Right lobe of liver (tissue), 6 donors: ENCODE measurements around the gene OSCAR. TPM values are rescaled to one million over a fixed set of nuclear protein-coding genes. Genes with fewer than 3 reads are reported as not detected.

Experiments
- ATAC-seq, 4 donors: fragments of 200-7000 bp; cut with Tn5 transposase; one replicate each; pipeline ENCODE4 v1.9.1; 2020; ENCODE audit warnings: mild to moderate bottlenecking in 4 of 4, moderate library complexity in 4 of 4
- DNase-seq, 3 donors: peaks; one replicate each; pipeline ENCODE4 v3.0.0-alpha.2; 2020
- H3K27ac ChIP-seq, 3 donors: fragments of 200-600 bp; one replicate each; pipeline ENCODE4 v1.8.0; 2022
- H3K27me3 ChIP-seq, 2 donors: fragments of 200-600 bp; one replicate each; pipeline ENCODE4 v1.8.0; 2022
- H3K36me3 ChIP-seq, 4 donors: fragments of 200-600 bp; sonication (generic) in 1 of 4; one replicate each; pipeline versions ENCODE4 v1.5.1 to v1.8.0; 2017 to 2022; ENCODE audit warnings: control low read depth in 1 of 4
- H3K4me1 ChIP-seq, 4 donors: fragments of 200-600 bp; sonication (generic) in 1 of 4; one replicate each; pipeline versions ENCODE4 v1.5.1 to v1.8.0; 2017 to 2022; ENCODE audit warnings: control low read depth in 1 of 4
- H3K4me3 ChIP-seq, 3 donors: fragments of 200-600 bp; one replicate each; pipeline ENCODE4 v1.8.0; 2022
- H3K9me3 ChIP-seq, 4 donors: fragments of 200-600 bp; sonication (generic) in 1 of 4; one replicate each; pipeline versions ENCODE4 v1.5.1 to v1.8.0; 2017 to 2022; ENCODE audit warnings: control low read depth in 1 of 4
- CTCF ChIP-seq, 4 donors: fragments of 200-600 bp in 3 of 4; fragments of 450-650 bp in 1 of 4; IDR thresholded peaks; one replicate each; pipeline versions ENCODE4 v1.5.1 to v1.8.0; 2016 to 2022; ENCODE audit warnings: antibody characterized with exemption in 4 of 4, mild to moderate bottlenecking in 2 of 4
- POLR2A ChIP-seq: fragments of 450-650 bp; IDR thresholded peaks from one replicate; pipeline ENCODE4 v1.6.1; 2017; ENCODE audit warnings: antibody characterized with exemption, mild to moderate bottlenecking
- WGBS: methylation state at CpG from one replicate; pipeline ENCODE4 v1.1.6; 2018; ENCODE audit warnings: low coverage, low lambda C conversion rate; ENCODE audit not compliant: insufficient coverage; ENCODE audit errors: missing lambda C conversion rate; 5-methylcytosine and 5-hydroxymethylcytosine counted together
- intact Hi-C, 2 donors: fragments of 100-400 bp; cut with DNase I; formaldehyde crosslinking; loops; one replicate each; pipeline versions ENCODE4 v1.11.2 to v1.14.1; 2022
- total RNA-seq, 6 experiments: library from RNA; depleted of rRNA in 2 of 6; stranded (reverse); fragments of >200 nt in 2 of 6; fragmentation: NEBNext Ultra II Directional in 3 of 6; extraction: Animal tissue kit (Norgen Biotek cat#: 25700) in 3 of 6; gene quantifications; one replicate each; pipeline versions ENCODE4 v1.1.0 to v1.2.4, GENCODE V29; 2016 to 2023
- donor health status: DM: no; HTN: yes; CAD: no.
- donor health status: DM: no; HTN: no; CAD: no.
- donor health status: DM: no; HTN: no; CAD: no.
- donor health status: DM: no; HTN: yes; CAD: no.
- donor health status: DM: no; HTN: yes; CAD: no.

OSCAR gene
- total RNA-seq, 6 experiments from 2014 or later, result 0.53 to 2.6 (median 1.0) TPM

DNA sequence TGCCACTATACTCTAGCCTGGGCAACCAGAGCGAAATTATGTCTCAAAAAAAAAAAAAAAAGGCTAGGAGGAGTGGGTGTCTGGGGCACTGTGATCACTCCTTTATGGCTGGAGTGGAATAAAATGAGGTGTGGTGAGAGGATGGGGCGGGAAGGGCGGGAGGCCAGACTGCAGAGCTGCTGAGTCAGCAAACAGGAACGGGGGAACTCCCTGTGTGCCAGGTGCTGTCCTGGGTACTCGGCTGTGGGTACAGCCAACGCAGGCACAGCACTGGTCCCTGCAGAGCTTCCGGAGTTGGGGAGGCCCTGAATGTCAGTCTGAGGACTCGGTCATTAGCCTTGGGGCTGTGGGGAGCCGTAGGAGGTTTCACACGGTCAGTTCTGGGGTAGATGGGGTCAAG, 20.7 kb upstream of the OSCAR start:
- Histone ChIP-seq H3K4me1 (peaks cover 0 to 8% (median 4%) of the 10 kb centered on the region in 4 donors), H3K9me3 (no peaks in the 10 kb centered on the region), H3K36me3 (peaks cover 0 to 62% (median 20%) of the 10 kb centered on the region in 4 donors), H3K4me3 (no peak overlapping the region), H3K27me3 (no peaks in the 10 kb centered on the region), H3K27ac (no peak overlapping the region)
- WGBS, result 91% methylated on average over 4 of the region's 10 CpGs
- no peak for DNase-seq
- ATAC-seq, result no peak
- TF ChIP-seq CTCF (IDR thresholded peaks at IDR 0.05), result no peak
- TF ChIP-seq POLR2A, result no peak
- intact Hi-C loops, result no loop called here

GRCh38 chr19:54115109-54116063, 14.8 kb upstream of the OSCAR start, which contains the start of the genes PRPF31 and TFPT:
Gene PRPF31, plus strand, starts transcription at chr19:54115754. Its CDS starts 2,525 bp downstream, at chr19:54118279.
Gene TFPT, minus strand, starts transcription at chr19:54115657. Its CDS starts 388 bp downstream, at chr19:54115269.
- Histone ChIP-seq H3K4me1 (peaks cover 0 to 19% (median 7%) of the 10 kb centered on the region in 4 donors), H3K4me3 (peak within 1 kb of the TSS; percentile 83 to 94 (median 84)), H3K36me3 (peaks cover 0 to 23% (median 6%) of the 10 kb centered on the region in 4 donors), H3K27me3 (no peaks in the 10 kb centered on the region), H3K27ac (peak within 1 kb of the TSS; percentile 80 to 93 (median 86)), H3K9me3 (no peaks in the 10 kb centered on the region)
- ATAC-seq (peak; percentile 93 to 98 (median 96)), DNase-seq (peak; percentile 95 to 97 (median 95))
- under 1% methylated on average over 50 of the region's 60 CpGs for WGBS
- TF ChIP-seq POLR2A (peak; percentile 56), CTCF (IDR thresholded peaks at IDR 0.05) (no peak)
- intact Hi-C loops, result no loop called here

- Histone ChIP-seq H3K9me3 (no peaks in the 10 kb centered on the region), H3K4me3 (peak overlapping the region; percentile 83 to 94 (median 84)), H3K4me1 (peaks cover 0 to 19% (median 7%) of the 10 kb centered on the region in 4 donors), H3K36me3 (peaks cover 0 to 24% (median 5%) of the 10 kb centered on the region in 4 donors), H3K27ac (peak overlapping the region in 2 of 3 donors; percentile 86 to 93), H3K27me3 (no peaks in the 10 kb centered on the region)
- 6% methylated on average over 9 of the region's 28 CpGs for WGBS
- TF ChIP-seq CTCF (IDR thresholded peaks at IDR 0.05) (no peak), POLR2A (no peak)
- DNase-seq (peak in 1 of 3 donors; percentile 67), ATAC-seq (peak; percentile 14 to 53 (median 42))
- intact Hi-C loops, result no loop called here
Measured at GRCh38 chr19:54114340-54115108, 13.9 kb upstream of the OSCAR start.

DNA sequence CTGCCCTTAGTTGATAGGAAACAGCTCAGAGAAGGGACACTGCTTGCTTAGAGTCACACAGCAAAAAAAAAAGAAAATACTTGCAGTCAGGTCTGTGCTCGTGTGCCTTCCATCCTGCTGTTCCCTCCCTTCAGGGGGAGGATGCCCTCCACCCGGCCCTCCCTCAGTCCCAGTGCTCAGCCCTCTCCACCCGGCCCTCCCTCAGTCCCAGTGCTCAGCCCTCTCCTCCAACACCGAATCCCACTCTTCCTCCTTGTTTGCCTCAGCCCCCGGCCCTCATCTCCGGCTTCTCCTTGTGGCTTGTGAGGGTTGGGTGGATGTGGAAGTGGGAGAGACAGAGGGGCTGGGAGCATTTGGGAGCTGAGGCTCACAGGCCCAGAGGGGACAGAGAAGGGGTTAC, 9.0 kb upstream of the OSCAR start:
- Histone ChIP-seq H3K27ac (no peak overlapping the region), H3K4me3 (no peak overlapping the region), H3K27me3 (no peaks in the 10 kb centered on the region), H3K4me1 (peaks cover 0 to 6% (median 0%) of the 10 kb centered on the region in 4 donors), H3K9me3 (no peaks in the 10 kb centered on the region), H3K36me3 (peaks cover 0 to 44% (median 14%) of the 10 kb centered on the region in 4 donors)
- no peak for DNase-seq
- TF ChIP-seq CTCF (IDR thresholded peaks at IDR 0.05) (no peak), POLR2A (no peak)
- WGBS, result 80% methylated on average over 6 of the region's 6 CpGs
- ATAC-seq, result peak in 3 of 4 donors; percentile 22 to 56 (median 48)
- intact Hi-C loops, result no loop called here
